Natural killer cell (primary cell): Measurements from ENCODE around the gene CACNA1D. TPM values are rescaled to one million over a fixed set of nuclear protein-coding genes. Genes with fewer than 3 reads are reported as not detected.

ENCODE experiments used
- ATAC-seq, 3 donors: fragments of 150-1000 bp in 2 of 3; fragments of 200-7000 bp in 1 of 3; cut with Tn5 transposase; 1 replicate in 1 of 3; 2 replicates in 2 of 3; pipeline ENCODE4 v1.10.0; 2021; ENCODE audit warnings: mild to moderate bottlenecking in 2 of 3, moderate library complexity in 2 of 3
- DNase-seq, 2 donors: peaks; one replicate each; pipeline versions ENCODE4 v3.0.0 to v3.0.0-alpha.2; 2013 to 2021; ENCODE audit warnings: mixed read lengths in 1 of 2
- H3K27ac ChIP-seq: one replicate; pipeline ENCODE4 v1.5.1; 2013; ENCODE audit warnings: mild to moderate bottlenecking, low read length
- H3K27me3 ChIP-seq: one replicate; pipeline ENCODE4 v1.6.1; 2013; ENCODE audit warnings: low read length; ENCODE audit not compliant: control insufficient read depth, insufficient read depth
- H3K36me3 ChIP-seq: one replicate; pipeline ENCODE4 v1.6.1; 2013; ENCODE audit warnings: low read length; ENCODE audit not compliant: control insufficient read depth, insufficient read depth
- H3K4me1 ChIP-seq: one replicate; pipeline ENCODE4 v1.6.1; 2013; ENCODE audit warnings: low read length; ENCODE audit not compliant: control insufficient read depth, insufficient read depth
- H3K4me3 ChIP-seq: one replicate; pipeline ENCODE4 v1.5.1; 2013; ENCODE audit warnings: low read length
- H3K9me3 ChIP-seq: one replicate; pipeline ENCODE4 v1.6.1; 2013; ENCODE audit warnings: low read length; ENCODE audit not compliant: control insufficient read depth, insufficient read depth
- H3K27ac Mint-ChIP-seq, 2 donors: one replicate each; pipeline ENCODE4 v1.8.0; 2022; ENCODE audit warnings: mild to moderate bottlenecking in 2 of 2, mixed read lengths in 2 of 2, moderate library complexity in 1 of 2
- H3K27me3 Mint-ChIP-seq, 2 donors: one replicate each; pipeline ENCODE4 v1.8.0; 2022; ENCODE audit warnings: low read depth in 2 of 2, mixed read lengths in 2 of 2
- H3K36me3 Mint-ChIP-seq: one replicate; pipeline ENCODE4 v1.8.0; 2022; ENCODE audit warnings: mixed read lengths
- H3K4me1 Mint-ChIP-seq, 2 donors: one replicate each; pipeline ENCODE4 v1.8.0; 2022; ENCODE audit warnings: mixed read lengths in 2 of 2
- H3K4me3 Mint-ChIP-seq: one replicate; pipeline ENCODE4 v1.8.0; 2022; ENCODE audit warnings: mild to moderate bottlenecking, moderate library complexity, mixed read lengths
- H3K9me3 Mint-ChIP-seq, 2 donors: one replicate each; pipeline ENCODE4 v1.8.0; 2022; ENCODE audit warnings: mixed read lengths in 2 of 2
- CTCF ChIP-seq: fragments of 200-600 bp; IDR thresholded peaks from one replicate; pipeline ENCODE4 v1.8.0; 2022; ENCODE audit warnings: antibody characterized with exemption
- WGBS: methylation state at CpG from one replicate; pipeline ENCODE4 v1.1.7; 2013; ENCODE audit warnings: missing lambda C conversion rate; ENCODE audit not compliant: insufficient coverage; 5-methylcytosine and 5-hydroxymethylcytosine counted together
- intact Hi-C: fragments of 100-400 bp; cut with micrococcal nuclease; formaldehyde crosslinking; loops from one replicate; pipeline ENCODE4 v1.14.2; 2022
- total RNA-seq, 4 donors: library from RNA; stranded (reverse); fragments of 120-200 nt in 1 of 4; gene quantifications; one replicate each; pipeline versions ENCODE4 v1.2.3 to v1.2.4, GENCODE V29; 2013 to 2022

The CACNA1D gene
- total RNA-seq, 3 donors from 2014 or later (not counting 1 experiment from before 2014, with no cell fraction given): 0.54 to 10.1 TPM; not detected in 1

GRCh38 chr3:53585049-53585448 is 90.6 kb downstream of the CACNA1D start:
- 68% methylated on average over 1 of the region's 2 CpGs for WGBS
- H3K36me3 Mint-ChIP-seq: no peaks in the 10 kb centered on the region
- H3K9me3 Mint-ChIP-seq: no peaks in the 10 kb centered on the region
- no peak overlapping the region for H3K4me3 Mint-ChIP-seq
- H3K4me1 Mint-ChIP-seq: no peaks in the 10 kb centered on the region
- TF ChIP-seq CTCF: no peak
- no peak overlapping the region for H3K4me3 ChIP-seq
- H3K27me3 ChIP-seq: no peaks in the 10 kb centered on the region
- no peak overlapping the region for H3K27ac ChIP-seq
- no peak for ATAC-seq
- intact Hi-C loops: no loop called here
- no peaks in the 10 kb centered on the region for H3K9me3 ChIP-seq
- H3K4me1 ChIP-seq: no peaks in the 10 kb centered on the region
- no peak overlapping the region for H3K27ac Mint-ChIP-seq
- no peak for DNase-seq
- H3K36me3 ChIP-seq: no peaks in the 10 kb centered on the region
- peaks cover 0 to 6% of the 10 kb centered on the region in 2 donors for H3K27me3 Mint-ChIP-seq

GRCh38 chr3:53585627-53586026 is 91.2 kb downstream of the CACNA1D start:
- TF ChIP-seq CTCF: no peak
- Histone ChIP-seq H3K27ac (no peak overlapping the region), H3K27me3 (no peaks in the 10 kb centered on the region), H3K36me3 (no peaks in the 10 kb centered on the region), H3K4me1 (no peaks in the 10 kb centered on the region), H3K4me3 (no peak overlapping the region), H3K9me3 (no peaks in the 10 kb centered on the region)
- Mint-ChIP-seq H3K36me3 (no peaks in the 10 kb centered on the region), H3K4me3 (no peak overlapping the region), H3K4me1 (no peaks in the 10 kb centered on the region), H3K27me3 (peaks cover 0 to 8% of the 10 kb centered on the region in 2 donors), H3K27ac (no peak overlapping the region), H3K9me3 (no peaks in the 10 kb centered on the region)
- no peak for ATAC-seq
- intact Hi-C loops: no loop called here
- DNase-seq: no peak
- WGBS: 83% methylated on average over 6 of the region's 6 CpGs

- Histone ChIP-seq H3K4me3 (no peak overlapping the region), H3K27me3 (no peaks in the 10 kb centered on the region), H3K27ac (no peak overlapping the region), H3K4me1 (no peaks in the 10 kb centered on the region), H3K36me3 (no peaks in the 10 kb centered on the region), H3K9me3 (no peaks in the 10 kb centered on the region)
- Mint-ChIP-seq H3K9me3 (no peaks in the 10 kb centered on the region), H3K27me3 (peaks cover 0 to 8% of the 10 kb centered on the region in 2 donors), H3K27ac (no peak overlapping the region), H3K4me1 (no peaks in the 10 kb centered on the region), H3K4me3 (no peak overlapping the region), H3K36me3 (no peaks in the 10 kb centered on the region)
- TF ChIP-seq CTCF: no peak
- ATAC-seq (no peak), DNase-seq (no peak)
- intact Hi-C loops: no loop called here
- 89% methylated on average over 4 of the region's 4 CpGs for WGBS
Observed at GRCh38 chr3:53588122-53588521, 93.7 kb downstream of the CACNA1D start.

- Mint-ChIP-seq H3K4me3 (no peak overlapping the region), H3K27me3 (peaks cover 2 to 8% of the 10 kb centered on the region in 2 donors), H3K4me1 (no peaks in the 10 kb centered on the region), H3K9me3 (no peaks in the 10 kb centered on the region), H3K27ac (no peak overlapping the region), H3K36me3 (no peaks in the 10 kb centered on the region)
- TF ChIP-seq CTCF: no peak
- H3K36me3 ChIP-seq: no peaks in the 10 kb centered on the region
- H3K4me3 ChIP-seq: no peak overlapping the region
- H3K27me3 ChIP-seq: no peaks in the 10 kb centered on the region
- ATAC-seq (no peak), DNase-seq (no peak)
- no peaks in the 10 kb centered on the region for H3K9me3 ChIP-seq
- no peaks in the 10 kb centered on the region for H3K4me1 ChIP-seq
- no peak overlapping the region for H3K27ac ChIP-seq
- WGBS: 93% methylated on average over 12 of the region's 12 CpGs
- intact Hi-C loops: no loop called here
Observed at GRCh38 chr3:53589201-53589600, 94.8 kb downstream of the CACNA1D start.
